HEK293 (cell line): ENCODE data around the gene RPL11.
"Not testable (repeated sequence)": the region's sequence is repeated elsewhere in the genome, so short reads cannot be mapped to it uniquely, and the experiment has no call there.

ENCODE experiments used
- CTCF ChIA-PET: fragments of 350-600 bp; formaldehyde crosslinking; extraction: SDS; loops from one replicate; lab custom pipeline; 2021; ENCODE audit warnings: antibody characterized with exemption; lab: Yijun Ruan, JAX
- POLR2A ChIA-PET: fragments of 300-600 bp; formaldehyde crosslinking; extraction: SDS; loops from one replicate; lab custom pipeline; 2020; ENCODE audit warnings: antibody characterized with exemption, inconsistent platforms; lab: Yijun Ruan, JAX
- H3K27ac ChIP-seq: fragments of 200-500 bp; sonication (Bioruptor generic); 2 replicates; pipeline ENCODE4 v1.5.1; 2014; ENCODE audit warnings: low read depth, low read length, control low read depth, inconsistent platforms; ENCODE audit errors: extremely low read depth
- H3K36me3 ChIP-seq, 2 experiments: fragments of 200-500 bp in 1 of 2; sonication (Bioruptor generic) in 1 of 2; 1 replicate in 1 of 2; 2 replicates in 1 of 2; pipeline ENCODE4 v1.5.1; 2014 to 2017; ENCODE audit warnings: inconsistent platforms in 2 of 2, low read length in 2 of 2; ENCODE audit not compliant: control insufficient read depth in 2 of 2, insufficient read depth in 1 of 2
- H3K4me1 ChIP-seq: fragments of 200-500 bp; sonication (Bioruptor generic); 2 replicates; pipeline ENCODE4 v1.5.1; 2014; ENCODE audit warnings: mild to moderate bottlenecking, low read length, inconsistent platforms; ENCODE audit not compliant: control insufficient read depth, insufficient read depth
- H3K4me3 ChIP-seq: 2 replicates; pipeline ENCODE4 v1.5.1; 2011; ENCODE audit warnings: low read depth, mild to moderate bottlenecking, control low read depth, low read length, moderate library complexity
- H3K9me3 ChIP-seq: fragments of 200-500 bp; sonication (Bioruptor generic); 2 replicates; pipeline ENCODE4 v1.5.1; 2014; ENCODE audit warnings: low read depth, low read length, inconsistent platforms; ENCODE audit not compliant: control insufficient read depth, insufficient read depth
- EGR2 ChIP-seq: fragments of 450-650 bp; formaldehyde crosslinking; IDR thresholded peaks from 2 replicates; pipeline ENCODE4 v1.5.1; 2016; ENCODE audit warnings: low read depth, missing biosample characterization, missing genetic modification characterization
- HIC1 ChIP-seq: fragments of 450-650 bp; formaldehyde crosslinking; IDR thresholded peaks from 2 replicates; pipeline ENCODE4 v1.5.1; 2016; ENCODE audit warnings: missing biosample characterization, missing genetic modification characterization
- INSM2 ChIP-seq: fragments of 450-650 bp; formaldehyde crosslinking; IDR thresholded peaks from 2 replicates; pipeline ENCODE4 v1.5.1; 2016; ENCODE audit warnings: missing biosample characterization, missing genetic modification characterization
- ZNF121 ChIP-seq: fragments of 450-650 bp; formaldehyde crosslinking; IDR thresholded peaks from 2 replicates; pipeline ENCODE4 v1.5.1; 2016; ENCODE audit warnings: missing biosample characterization, missing genetic modification characterization
- ZNF174 ChIP-seq: fragments of 450-650 bp; formaldehyde crosslinking; IDR thresholded peaks from 2 replicates; pipeline ENCODE4 v1.5.0; 2017; ENCODE audit warnings: missing biosample characterization, mild to moderate bottlenecking, missing genetic modification characterization
- ZNF214 ChIP-seq: fragments of 450-650 bp; formaldehyde crosslinking; IDR thresholded peaks from 2 replicates; pipeline ENCODE4 v1.5.1; 2017; ENCODE audit warnings: missing biosample characterization, mild to moderate bottlenecking, missing genetic modification characterization, borderline replicate concordance
- ZNF692 ChIP-seq: fragments of 450-650 bp; formaldehyde crosslinking; IDR thresholded peaks from 2 replicates; pipeline ENCODE4 v1.5.1; 2016; ENCODE audit warnings: missing biosample characterization, missing genetic modification characterization
- ZNF704 ChIP-seq: fragments of 450-650 bp; formaldehyde crosslinking; IDR thresholded peaks from 2 replicates; pipeline ENCODE4 v1.5.1; 2016; ENCODE audit warnings: missing biosample characterization, missing genetic modification characterization
- ZNF747 ChIP-seq: fragments of 450-650 bp; formaldehyde crosslinking; IDR thresholded peaks from 2 replicates; pipeline ENCODE4 v1.5.1; 2016; ENCODE audit warnings: missing biosample characterization, missing genetic modification characterization
- ZNF792 ChIP-seq: fragments of 450-650 bp; formaldehyde crosslinking; IDR thresholded peaks from 2 replicates; pipeline ENCODE4 v1.5.1; 2016; ENCODE audit warnings: missing biosample characterization, missing genetic modification characterization

Gene RPL11

GRCh38 chr1:23684415-23684814 is 7.2 kb upstream of the RPL11 start:
- no peaks in the 10 kb centered on the region for H3K36me3 ChIP-seq
- H3K27ac ChIP-seq, result no peak overlapping the region
- ChIA-PET POLR2A (no interaction called here), CTCF (interaction anchor here (0.6 kb wide), 2 partner anchors 61 to 639 kb away, joined by 3 to 4 read pairs; no protein-coding TSS in a partner anchor)
- H3K9me3 ChIP-seq, result no peaks in the 10 kb centered on the region
- H3K4me1 ChIP-seq, result no peaks in the 10 kb centered on the region
- H3K4me3 ChIP-seq, result no peak overlapping the region
- TF ChIP-seq ZNF214 (tag by site-specific recombination) (no peak), ZNF174 (no peak), INSM2 (tag by site-specific recombination) (no peak), ZNF747 (tag by site-specific recombination) (no peak), ZNF692 (tag by site-specific recombination) (no peak), ZNF704 (tag by site-specific recombination) (no peak), ZNF792 (tag by site-specific recombination) (no peak), HIC1 (no peak)

- CTCF ChIA-PET, result interaction anchor here (0.6 kb wide), 1 partner anchor 638 kb away, joined by 3 read pairs; no protein-coding TSS in a partner anchor
- H3K4me1 ChIP-seq, H3K9me3 ChIP-seq, H3K27ac ChIP-seq, POLR2A ChIA-PET, H3K36me3 ChIP-seq, H3K4me3 ChIP-seq: not testable (repeated sequence)
Observed at GRCh38 chr1:23685197-23685596, 6.4 kb upstream of the RPL11 start.

GRCh38 chr1:23687680-23688079 is 3.9 kb upstream of the RPL11 start:
- POLR2A ChIA-PET, result interaction anchor here (0.6 kb wide), 1 partner anchor 123 kb away, joined by 3 read pairs; no protein-coding TSS in a partner anchor
- H3K9me3 ChIP-seq, CTCF ChIA-PET, H3K4me1 ChIP-seq, H3K27ac ChIP-seq, H3K4me3 ChIP-seq, H3K36me3 ChIP-seq: not testable (repeated sequence)
- peak; percentile 28; the same call in 1 of the 2 replicates for TF ChIP-seq EGR2
- TF ChIP-seq ZNF121 (tag by site-specific recombination), result peak; percentile 80

GRCh38 chr1:23688281-23688680 is 3.3 kb upstream of the RPL11 start:
- peaks cover under 1 to 14% of the 10 kb centered on the region in 2 experiments; a peak in 2 of 3 replicates for H3K36me3 ChIP-seq
- H3K4me3 ChIP-seq, H3K27ac ChIP-seq, H3K9me3 ChIP-seq, H3K4me1 ChIP-seq, POLR2A ChIA-PET: not testable (repeated sequence)
- CTCF ChIA-PET, result interaction anchor here (0.6 kb wide), 1 partner anchor 8 kb away, joined by 3 read pairs; no protein-coding TSS in a partner anchor
